Activated T-helper 2 cell treated with anti-CD3 and anti-CD28 coated beads, Interferon-gamma antibody, Interleukin-2, Interleukin-4, amounts not matched to agents 10 μg/mL and 5 μg/mL and 100 μg/mL, durations not matched to agents 14 hours and 24 hours and 36 hours (primary cell): Measurements from ENCODE around the gene LYPLAL1. TPM values are rescaled to one million over a fixed set of nuclear protein-coding genes. Genes with fewer than 3 reads are reported as not detected.
"Not testable (repeated sequence)": the region's sequence is repeated elsewhere in the genome, so short reads cannot be mapped to it uniquely, and the experiment has no call there.

Experiments
- DNase-seq: peaks from one replicate; pipeline ENCODE4 v3.0.0; 2021; ENCODE audit warnings: low spot score
- H3K27ac Mint-ChIP-seq: one replicate; pipeline ENCODE4 v1.8.0; 2021; ENCODE audit warnings: mixed read lengths
- H3K27me3 Mint-ChIP-seq: one replicate; pipeline ENCODE4 v1.8.0; 2021; ENCODE audit warnings: low read depth, mixed read lengths
- H3K36me3 Mint-ChIP-seq: one replicate; pipeline ENCODE4 v1.8.0; 2021; ENCODE audit warnings: low read depth, mixed read lengths
- H3K4me1 Mint-ChIP-seq: one replicate; pipeline ENCODE4 v1.8.0; 2021; ENCODE audit warnings: low read depth, mixed read lengths
- H3K4me3 Mint-ChIP-seq: one replicate; pipeline ENCODE4 v1.8.0; 2021; ENCODE audit warnings: low read depth, mild to moderate bottlenecking, moderate library complexity, mixed read lengths
- H3K9me3 Mint-ChIP-seq: one replicate; pipeline ENCODE4 v1.8.0; 2021; ENCODE audit warnings: mixed read lengths
- intact Hi-C: fragments of 100-400 bp; cut with micrococcal nuclease; formaldehyde crosslinking; loops from one replicate; pipeline ENCODE4 v1.15.1; 2023
- total RNA-seq: library from RNA; stranded (reverse); gene quantifications from 2 replicates; pipeline ENCODE4 v1.2.3, GENCODE V29; 2022

LYPLAL1 gene
- total RNA-seq, 1 donor from 2014 or later, result 21.2 TPM

DNA sequence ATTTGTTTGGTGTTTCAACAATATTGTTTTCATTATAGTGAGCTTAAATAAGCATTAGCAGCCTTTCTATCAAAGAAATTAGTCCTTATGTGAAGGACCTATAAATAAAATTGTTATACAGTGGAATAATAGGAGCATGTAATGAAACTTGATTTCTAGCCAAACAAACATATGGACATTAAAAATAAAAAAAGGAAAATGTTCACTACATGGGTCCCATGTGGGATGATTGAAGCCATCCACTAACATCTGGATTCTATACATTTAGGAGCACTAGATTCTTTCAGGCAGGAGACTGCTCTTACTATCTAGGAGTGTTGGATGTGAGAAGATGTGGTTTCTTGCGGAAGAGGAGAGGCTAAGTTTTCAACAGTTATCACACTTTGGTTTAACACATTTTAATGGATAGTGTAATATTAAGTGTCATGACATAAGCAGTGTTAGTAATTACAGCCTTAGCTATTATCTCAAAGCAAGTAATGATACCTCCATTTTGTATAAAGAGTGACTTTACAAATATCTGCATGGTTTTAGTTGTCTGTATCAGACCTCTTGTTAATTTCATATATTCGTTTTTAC, 62.3 kb downstream of the LYPLAL1 start:
- Mint-ChIP-seq H3K27ac (no peak overlapping the region), H3K9me3 (no peaks in the 10 kb centered on the region), H3K4me1 (no peaks in the 10 kb centered on the region), H3K27me3 (no peaks in the 10 kb centered on the region), H3K36me3 (no peaks in the 10 kb centered on the region), H3K4me3 (no peak overlapping the region)
- intact Hi-C loops, result no loop called here
- DNase-seq, result no peak

DNA sequence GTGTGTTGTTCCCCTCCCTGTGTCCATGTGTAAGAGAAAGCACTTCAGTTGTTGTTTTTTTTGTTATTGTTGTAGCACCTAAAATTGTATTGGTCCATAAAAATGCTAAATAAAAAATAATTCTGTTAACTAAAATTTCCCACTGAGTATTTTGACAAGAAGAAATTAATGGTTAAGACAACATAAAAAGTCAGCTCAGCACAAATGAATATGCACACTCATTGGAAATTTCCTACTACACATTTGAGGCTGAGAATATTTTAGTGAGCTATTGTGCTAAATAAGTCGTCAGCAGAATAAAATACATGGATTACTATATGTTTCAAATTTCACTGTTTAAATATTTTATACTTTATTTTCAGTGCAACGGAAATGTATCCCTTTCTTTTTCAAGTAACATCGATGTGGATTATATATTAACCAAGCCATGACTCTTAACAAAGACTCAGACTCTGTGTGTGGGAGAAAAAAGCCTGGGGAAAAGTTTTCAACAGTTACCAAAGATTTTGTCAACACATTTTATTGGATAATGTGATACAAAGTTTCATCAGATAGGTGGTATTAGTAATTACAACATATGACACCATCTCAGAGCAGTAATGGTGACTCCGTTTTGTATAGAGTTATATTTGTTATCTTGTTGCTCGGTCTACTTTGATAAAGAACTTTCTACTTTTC, 63.4 kb downstream of the LYPLAL1 start:
- H3K9me3 Mint-ChIP-seq, result no peaks in the 10 kb centered on the region
- no peak for DNase-seq
- intact Hi-C loops, result no loop called here
- no peak overlapping the region for H3K4me3 Mint-ChIP-seq
- no peak overlapping the region for H3K27ac Mint-ChIP-seq
- no peaks in the 10 kb centered on the region for H3K27me3 Mint-ChIP-seq
- no peaks in the 10 kb centered on the region for H3K4me1 Mint-ChIP-seq
- H3K36me3 Mint-ChIP-seq, result no peaks in the 10 kb centered on the region

DNA sequence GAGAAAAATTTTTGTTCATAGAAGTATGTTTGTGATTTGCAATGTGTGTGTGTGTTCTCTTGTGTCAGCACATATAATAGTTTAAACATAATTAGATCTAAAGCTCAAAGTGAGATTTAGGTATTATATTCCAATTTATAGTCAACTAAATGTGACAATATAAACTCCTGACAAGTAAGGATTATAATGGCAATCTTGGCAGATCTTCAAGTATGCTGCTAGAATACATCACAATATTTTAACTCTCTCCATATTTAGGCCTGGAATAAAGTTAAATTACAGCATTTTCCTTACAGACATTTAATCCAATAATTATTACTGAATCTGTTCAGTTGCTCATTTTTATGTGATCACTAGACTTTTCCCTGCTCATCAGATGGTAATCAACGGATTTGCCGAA, 65.8 kb downstream of the LYPLAL1 start:
- no peak overlapping the region for H3K27ac Mint-ChIP-seq
- DNase-seq, result no peak
- H3K4me3 Mint-ChIP-seq, result no peak overlapping the region
- H3K36me3 Mint-ChIP-seq, result no peaks in the 10 kb centered on the region
- intact Hi-C loops, result no loop called here
- no peaks in the 10 kb centered on the region for H3K27me3 Mint-ChIP-seq
- no peaks in the 10 kb centered on the region for H3K9me3 Mint-ChIP-seq
- no peaks in the 10 kb centered on the region for H3K4me1 Mint-ChIP-seq

DNA sequence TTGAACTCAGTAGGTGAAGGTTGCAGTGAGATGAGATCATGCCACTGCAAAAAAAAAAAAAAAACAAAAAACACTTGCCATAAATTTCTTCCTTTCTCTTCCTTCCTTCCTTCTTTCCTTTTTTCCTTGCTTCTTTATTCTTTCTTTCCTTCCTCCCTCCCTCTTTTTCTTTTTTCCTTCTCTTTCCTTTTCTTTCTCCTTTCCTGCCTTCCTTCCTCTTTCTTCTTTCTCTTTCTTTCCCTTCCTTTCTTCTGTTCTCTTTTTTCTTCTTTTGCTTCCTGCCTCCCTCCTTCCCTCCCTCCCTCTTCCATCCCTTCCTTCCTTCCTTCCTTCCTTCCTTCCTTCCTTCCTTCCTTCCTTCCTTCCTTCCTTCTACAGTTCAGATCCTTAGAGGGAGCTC, 71.2 kb downstream of the LYPLAL1 start:
- no peaks in the 10 kb centered on the region for H3K9me3 Mint-ChIP-seq
- no peaks in the 10 kb centered on the region for H3K36me3 Mint-ChIP-seq
- DNase-seq, result no peak
- H3K4me1 Mint-ChIP-seq, result no peaks in the 10 kb centered on the region
- intact Hi-C loops, result no loop called here
- no peak overlapping the region for H3K4me3 Mint-ChIP-seq
- no peak overlapping the region for H3K27ac Mint-ChIP-seq
- H3K27me3 Mint-ChIP-seq, result no peaks in the 10 kb centered on the region

DNA sequence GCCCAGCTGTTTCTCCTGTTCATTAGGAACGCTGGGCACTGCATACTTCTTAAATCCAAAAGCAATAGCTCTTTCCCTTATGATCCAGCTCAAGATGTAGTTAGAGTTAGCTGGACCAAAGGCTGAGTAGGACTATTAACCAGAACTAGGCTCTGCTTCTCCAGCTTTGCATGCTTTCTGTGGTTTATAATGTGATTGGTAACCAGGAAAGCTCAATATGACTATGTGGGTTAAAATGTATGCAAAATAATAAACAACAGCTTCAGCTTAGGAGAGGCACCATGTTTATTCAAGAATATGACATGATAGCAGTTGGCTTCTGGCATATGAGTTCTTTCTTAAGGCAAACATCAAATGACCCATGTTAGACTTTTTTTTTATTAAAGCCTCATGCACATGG, 73.8 kb downstream of the LYPLAL1 start:
- no peaks in the 10 kb centered on the region for H3K27me3 Mint-ChIP-seq
- intact Hi-C loops, result no loop called here
- H3K4me1 Mint-ChIP-seq, result no peaks in the 10 kb centered on the region
- H3K36me3 Mint-ChIP-seq, result no peaks in the 10 kb centered on the region
- H3K27ac Mint-ChIP-seq, result no peak overlapping the region
- H3K4me3 Mint-ChIP-seq, result no peak overlapping the region
- DNase-seq, result no peak
- no peaks in the 10 kb centered on the region for H3K9me3 Mint-ChIP-seq

DNA sequence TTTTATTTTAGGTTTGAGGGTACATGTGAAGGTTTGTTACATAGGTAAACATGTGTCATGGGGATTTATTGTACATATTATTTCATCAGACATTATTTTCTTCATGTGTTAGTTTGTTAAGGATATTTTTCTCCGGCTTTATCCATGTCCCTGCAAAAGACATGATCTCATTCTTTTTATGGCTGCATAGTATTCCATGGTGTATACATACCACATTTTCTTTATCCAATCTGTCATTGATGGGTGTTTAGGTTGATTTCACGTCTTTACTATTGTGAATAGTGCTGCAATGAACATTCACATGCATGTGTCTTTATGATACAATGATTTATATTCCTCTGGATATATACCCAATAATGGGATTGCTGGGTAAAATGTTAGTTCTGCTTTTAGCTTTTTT, 76.8 kb downstream of the LYPLAL1 start:
- H3K4me3 Mint-ChIP-seq, H3K4me1 Mint-ChIP-seq, intact Hi-C loops, DNase-seq, H3K36me3 Mint-ChIP-seq, H3K27me3 Mint-ChIP-seq, H3K9me3 Mint-ChIP-seq, H3K27ac Mint-ChIP-seq: not testable (repeated sequence)

DNA sequence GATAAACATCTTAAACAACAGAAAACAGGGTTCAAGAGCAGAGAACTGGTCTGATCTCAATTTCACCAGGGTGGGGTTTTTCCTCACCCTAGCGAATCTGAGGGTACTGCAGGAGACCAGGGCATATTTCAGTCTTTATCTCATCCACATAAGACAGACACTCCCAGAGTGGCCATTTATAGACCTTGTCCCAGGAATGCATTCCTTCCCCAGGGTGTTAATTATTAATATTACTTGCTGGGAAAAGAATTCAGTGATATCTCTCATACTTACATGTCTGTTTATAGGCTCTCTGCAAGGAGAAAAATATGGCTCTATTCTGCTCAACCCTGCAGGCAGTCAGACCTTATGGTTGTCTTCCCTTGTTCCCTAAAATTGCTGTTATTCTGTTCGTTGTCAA, 84.1 kb downstream of the LYPLAL1 start:
- no peaks in the 10 kb centered on the region for H3K27me3 Mint-ChIP-seq
- intact Hi-C loops, result no loop called here
- no peaks in the 10 kb centered on the region for H3K36me3 Mint-ChIP-seq
- no peak overlapping the region for H3K4me3 Mint-ChIP-seq
- peaks cover 4% of the 10 kb centered on the region for H3K9me3 Mint-ChIP-seq
- no peaks in the 10 kb centered on the region for H3K4me1 Mint-ChIP-seq
- H3K27ac Mint-ChIP-seq, result no peak overlapping the region
- no peak for DNase-seq

DNA sequence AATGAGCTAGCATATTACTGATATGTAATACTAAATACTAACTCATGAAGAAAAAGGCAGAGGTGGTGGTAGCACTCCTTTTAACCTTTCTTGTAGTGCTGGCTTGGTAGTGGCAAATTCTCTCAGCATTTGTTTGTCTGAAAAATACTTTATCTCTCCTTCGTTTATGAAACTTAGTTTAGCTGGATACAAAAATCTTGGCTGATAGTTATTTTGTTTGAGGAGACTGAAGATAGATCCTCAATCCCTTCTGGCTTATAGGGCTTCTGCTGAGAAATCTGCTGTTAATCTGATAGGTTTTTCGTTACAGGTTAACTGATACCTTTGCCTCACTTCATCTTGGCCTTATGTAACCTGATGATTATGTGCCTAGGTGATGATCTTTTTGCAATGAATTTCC, 87.8 kb downstream of the LYPLAL1 start:
- Mint-ChIP-seq H3K27ac (no peak overlapping the region), H3K36me3 (no peaks in the 10 kb centered on the region), H3K4me3 (no peak overlapping the region), H3K27me3 (no peaks in the 10 kb centered on the region), H3K9me3 (peaks cover 4% of the 10 kb centered on the region), H3K4me1 (no peaks in the 10 kb centered on the region)
- DNase-seq, result no peak
- intact Hi-C loops, result no loop called here
